GM18517 (cell line): Measurements from ENCODE around the gene HFE.

Source experiments
- ATAC-seq: cut with Tn5 transposase; IDR thresholded peaks from one replicate; pipeline ENCODE4 v1.9.1; 2021; ENCODE audit warnings: mild to moderate bottlenecking, moderate library complexity; ENCODE audit not compliant: unreplicated experiment

Gene HFE

GRCh38 chr6:26130581-26131249, 43.5 kb downstream of the HFE start:
- ATAC-seq = no peak

- no peak for ATAC-seq
These were observed 44.4 kb downstream of the HFE start for GRCh38 chr6:26131618-26132017.

- ATAC-seq = no peak
These were observed 46.5 kb downstream of the HFE start for GRCh38 chr6:26133730-26134129.

- no peak for ATAC-seq
These were observed 49.1 kb downstream of the HFE start for GRCh38 chr6:26136321-26136720.

GRCh38 chr6:26140254-26140966, 53.2 kb downstream of the HFE start:
- no peak for ATAC-seq

GRCh38 chr6:26140967-26141294, 53.7 kb downstream of the HFE start:
- no peak for ATAC-seq

- no peak for ATAC-seq
These were observed 54.2 kb downstream of the HFE start for GRCh38 chr6:26141378-26141904.

- ATAC-seq = no peak
These were observed 54.8 kb downstream of the HFE start for GRCh38 chr6:26142026-26142425.
